Adrenal gland (tissue), 12 donors: Measurements from ENCODE around the gene PRLR. TPM values are rescaled to one million over a fixed set of nuclear protein-coding genes. Genes with fewer than 3 reads are reported as not detected.
A peak's percentile ranks its signal among the peaks of the same experiment; 100 is the strongest.

Experiments
- DNase-seq, 7 donors: peaks; one replicate each; pipeline ENCODE4 v3.0.0-alpha.2; 2019 to 2020
- H3K27ac ChIP-seq, 5 donors: fragments of 200-600 bp; sonication (generic) in 4 of 5; 1 replicate in 3 of 5; 2 replicates in 2 of 5; pipeline versions ENCODE4 v1.5.1 to v1.8.0; 2016 to 2020; ENCODE audit warnings: mild to moderate bottlenecking in 1 of 5
- H3K27me3 ChIP-seq: fragments of 200-600 bp; 2 replicates; pipeline ENCODE4 v1.8.0; 2021
- H3K36me3 ChIP-seq, 2 donors: fragments of 200-600 bp; replicated peaks in 1 of 2; 1 replicate in 1 of 2; 2 replicates in 1 of 2; pipeline versions ENCODE4 v1.5.1 to v1.8.0; 2018 to 2022
- H3K4me1 ChIP-seq, 2 donors: fragments of 200-600 bp; replicated peaks in 1 of 2; 1 replicate in 1 of 2; 2 replicates in 1 of 2; pipeline versions ENCODE4 v1.5.1 to v1.8.0; 2018 to 2021
- H3K4me3 ChIP-seq, 4 donors: fragments of 200-600 bp; sonication (generic) in 3 of 4; one replicate each; pipeline ENCODE4 v1.5.1; 2016 to 2018
- H3K9me3 ChIP-seq, 3 donors: fragments of 200-600 bp; sonication (generic) in 1 of 3; replicated peaks in 1 of 3; 1 replicate in 2 of 3; 2 replicates in 1 of 3; pipeline versions ENCODE4 v1.5.1 to v1.8.0; 2016 to 2021
- POLR2A ChIP-seq, 2 donors: fragments of 450-650 bp; IDR thresholded peaks; one replicate each; pipeline ENCODE4 v1.6.1; 2017; ENCODE audit warnings: antibody characterized with exemption in 2 of 2, mild to moderate bottlenecking in 2 of 2, moderate library complexity in 1 of 2
- WGBS, 4 donors: extraction: QIAGEN DNeasy Blood & Tissue Kit in 2 of 4; methylation state at CpG; one replicate each; pipeline versions ENCODE4 v1.1.5 to v1.1.7; 2013 to 2017; 5-methylcytosine and 5-hydroxymethylcytosine counted together
- intact Hi-C, 2 donors: fragments of 100-400 bp; cut with DNase I; formaldehyde crosslinking; loops; one replicate each; pipeline versions ENCODE4 v1.14.1 to v1.15.0; 2022 to 2023
- polyA plus RNA-seq, 3 donors: library from polyadenylated mRNA; stranded (reverse); fragments of 200-250 nt in 2 of 3; fragments of 350-450 nt in 1 of 3; fragmentation: Illumina TruSeq in 1 of 3; extraction: RNeasy Lipid Tissue Mini Kit (QIAGEN cat#74804) in 1 of 3; gene quantifications; one replicate each; pipeline ENCODE4 v1.2.3, GENCODE V29; 2013 to 2014
- total RNA-seq, 9 donors: library from RNA; depleted of rRNA in 4 of 9; stranded (reverse); fragments of >200 nt in 4 of 9; fragments of 120-200 nt in 1 of 9; fragmentation: NEBNext Ultra II Directional in 1 of 9; extraction: Animal tissue kit (Norgen Biotek cat#: 25700) in 1 of 9; gene quantifications; one replicate each; pipeline versions ENCODE4 v1.1.0 to v1.2.4, GENCODE V29; 2013 to 2023
- TF ChIP-seq, protein P1 (sequence below), 6 experiments: fragments of 450-650 bp in 4 of 6; fragments of 200-600 bp in 2 of 6; sonication (generic) in 1 of 6; IDR thresholded peaks; 1 replicate in 5 of 6; 2 replicates in 1 of 6; pipeline versions ENCODE4 v1.5.1 to v1.8.0; 2016 to 2021; ENCODE audit warnings: antibody characterized with exemption in 6 of 6, mild to moderate bottlenecking in 2 of 6, moderate library complexity in 1 of 6
- donor health status: healthy with polysubstance abuse.
- donor health status: Bipolar disorder and iron deficiency.
- donor health status: DM: yes; HTN: yes; CAD: no.
- donor health status: DM: no; HTN: no; CAD: no.
- donor health status: DM: no; HTN: no; CAD: no.
- donor health status: DM: yes; HTN: yes; CAD: no.

PRLR gene
- total and polyA plus RNA-seq, 12 donors = 2.1 to 149 (median 74.1) TPM

DNA sequence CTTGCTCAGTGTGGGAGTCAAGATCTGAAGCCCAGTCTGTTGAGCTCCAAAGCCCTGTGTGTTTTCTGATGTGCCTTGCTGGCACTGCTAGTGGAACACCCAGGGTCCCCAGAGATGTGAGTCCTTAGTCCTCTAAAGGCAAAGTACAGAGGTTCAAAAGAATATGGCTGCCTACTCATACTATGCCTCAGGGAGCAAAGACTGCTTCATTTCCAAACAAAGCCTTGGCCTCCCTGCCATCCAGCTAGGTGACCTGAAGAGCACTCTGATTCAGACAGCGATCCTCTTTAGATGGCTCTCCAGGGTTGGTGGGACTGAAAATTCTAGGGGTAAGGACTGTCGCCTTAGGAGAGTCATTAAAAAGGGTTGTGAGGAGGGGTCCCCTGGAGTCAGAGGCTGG lies 2.0 kb downstream of the PRLR start:
- no peaks in the 10 kb centered on the region for H3K36me3 ChIP-seq
- no peaks in the 10 kb centered on the region for H3K9me3 ChIP-seq
- 25 to 33% (median 32%) methylated on average over 2 of the region's 2 CpGs for WGBS, 4 donors
- H3K4me1 ChIP-seq = peaks cover 37 to 57% of the 10 kb centered on the region in 2 donors
- DNase-seq = peak in 2 of 7 donors; percentile 26 to 30
- intact Hi-C loops = no loop called here
- no peak for TF ChIP-seq POLR2A (IDR thresholded peaks at IDR 0.05)
- TF ChIP-seq, protein P1, sequence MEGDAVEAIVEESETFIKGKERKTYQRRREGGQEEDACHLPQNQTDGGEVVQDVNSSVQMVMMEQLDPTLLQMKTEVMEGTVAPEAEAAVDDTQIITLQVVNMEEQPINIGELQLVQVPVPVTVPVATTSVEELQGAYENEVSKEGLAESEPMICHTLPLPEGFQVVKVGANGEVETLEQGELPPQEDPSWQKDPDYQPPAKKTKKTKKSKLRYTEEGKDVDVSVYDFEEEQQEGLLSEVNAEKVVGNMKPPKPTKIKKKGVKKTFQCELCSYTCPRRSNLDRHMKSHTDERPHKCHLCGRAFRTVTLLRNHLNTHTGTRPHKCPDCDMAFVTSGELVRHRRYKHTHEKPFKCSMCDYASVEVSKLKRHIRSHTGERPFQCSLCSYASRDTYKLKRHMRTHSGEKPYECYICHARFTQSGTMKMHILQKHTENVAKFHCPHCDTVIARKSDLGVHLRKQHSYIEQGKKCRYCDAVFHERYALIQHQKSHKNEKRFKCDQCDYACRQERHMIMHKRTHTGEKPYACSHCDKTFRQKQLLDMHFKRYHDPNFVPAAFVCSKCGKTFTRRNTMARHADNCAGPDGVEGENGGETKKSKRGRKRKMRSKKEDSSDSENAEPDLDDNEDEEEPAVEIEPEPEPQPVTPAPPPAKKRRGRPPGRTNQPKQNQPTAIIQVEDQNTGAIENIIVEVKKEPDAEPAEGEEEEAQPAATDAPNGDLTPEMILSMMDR (IDR thresholded peaks at IDR 0.05) = no peak
- peak overlapping the region in 1 of 4 donors; percentile 24 for H3K4me3 ChIP-seq
- H3K27me3 ChIP-seq = no peaks in the 10 kb centered on the region
- H3K27ac ChIP-seq = peak overlapping the region in 3 of 5 donors; percentile 13 to 67 (median 36)

DNA sequence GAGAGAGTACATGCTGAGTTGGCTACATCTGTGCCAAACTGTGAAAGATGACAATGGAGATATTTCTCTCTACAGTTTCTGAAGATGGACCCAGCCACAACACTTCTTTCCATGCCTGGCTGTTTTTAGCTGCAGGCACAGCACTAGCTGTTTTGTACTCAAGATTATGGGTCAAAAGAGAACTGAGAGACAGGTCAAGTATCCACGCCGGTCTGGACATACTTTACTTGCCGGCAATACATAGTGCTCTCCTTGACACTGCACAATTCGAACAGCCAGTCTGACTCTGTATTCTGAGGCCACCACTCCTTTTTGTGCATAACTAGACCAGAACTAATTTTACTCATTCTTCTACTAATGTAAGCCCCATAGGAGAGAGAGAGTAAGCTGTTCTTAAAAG lies 2.6 kb downstream of the PRLR start:
- Histone ChIP-seq H3K4me1 (peaks cover 37 to 58% of the 10 kb centered on the region in 2 donors), H3K27me3 (no peaks in the 10 kb centered on the region), H3K36me3 (no peaks in the 10 kb centered on the region), H3K27ac (no peak overlapping the region), H3K4me3 (peak overlapping the region in 1 of 4 donors; percentile 24), H3K9me3 (no peaks in the 10 kb centered on the region)
- 65 to 75% (median 70%) methylated on average over 4 of the region's 4 CpGs for WGBS, 4 donors
- no peak for TF ChIP-seq POLR2A (IDR thresholded peaks at IDR 0.05)
- TF ChIP-seq, protein P1 (IDR thresholded peaks at IDR 0.05) = no peak
- intact Hi-C loops = no loop called here
- DNase-seq = no peak

DNA sequence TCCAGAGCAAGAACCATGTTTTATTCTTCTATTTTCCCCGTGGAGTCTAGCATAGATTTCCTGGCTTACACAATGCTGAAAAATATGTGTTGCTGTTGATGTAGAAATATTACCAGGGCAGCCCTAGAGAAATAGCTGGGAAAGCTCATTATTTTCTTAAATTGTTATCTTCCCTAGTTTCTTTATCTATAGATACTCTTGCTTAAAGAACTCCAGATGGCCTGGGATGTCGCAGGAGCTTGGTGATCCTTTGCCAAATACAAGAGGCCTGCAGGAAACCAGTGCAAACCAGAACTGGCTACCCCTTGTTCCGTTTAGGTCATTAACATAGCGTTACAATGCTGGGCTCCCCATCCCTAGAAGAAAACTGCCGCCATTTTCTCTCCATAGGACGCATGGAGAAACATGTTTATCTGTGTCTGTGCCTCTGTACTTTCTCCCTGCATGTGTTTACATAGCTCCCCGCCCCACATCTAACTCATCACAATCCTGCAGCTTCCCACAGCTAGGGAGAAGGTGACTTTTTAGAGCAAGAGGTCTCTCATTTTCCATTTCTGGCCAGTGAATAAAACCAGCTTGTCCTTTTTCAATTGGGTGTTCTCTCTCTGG lies 6.4 kb downstream of the PRLR start:
- 78 to 82% (median 80%) methylated on average over 7 of the region's 7 CpGs for WGBS, 4 donors
- H3K4me1 ChIP-seq = peaks cover 20 to 39% of the 10 kb centered on the region in 2 donors
- no peaks in the 10 kb centered on the region for H3K9me3 ChIP-seq
- no peak overlapping the region for H3K27ac ChIP-seq
- intact Hi-C loops = no loop called here
- H3K36me3 ChIP-seq = no peaks in the 10 kb centered on the region
- H3K4me3 ChIP-seq = no peak overlapping the region
- DNase-seq = no peak
- no peaks in the 10 kb centered on the region for H3K27me3 ChIP-seq
- no peak for TF ChIP-seq POLR2A (IDR thresholded peaks at IDR 0.05)
- TF ChIP-seq, protein P1 (IDR thresholded peaks at IDR 0.05) = no peak

DNA sequence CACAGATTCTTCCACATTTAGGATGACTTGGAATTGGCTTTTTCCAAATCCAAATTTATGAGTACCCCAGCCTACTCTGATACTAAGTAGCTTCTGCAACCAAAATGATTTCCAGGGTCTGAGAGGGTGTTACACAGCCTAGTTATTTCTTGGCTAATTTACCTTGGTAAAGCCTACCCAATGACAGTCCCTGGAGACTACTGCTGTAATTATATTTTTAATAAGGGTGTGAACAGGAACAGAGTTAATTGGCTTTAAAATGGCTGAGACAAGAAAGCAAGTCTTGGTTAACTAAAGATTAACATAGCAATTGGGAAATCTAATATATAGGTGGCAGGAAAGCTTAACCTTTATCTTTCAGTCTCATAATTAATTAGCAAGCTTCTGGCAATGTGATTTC lies 9.3 kb downstream of the PRLR start:
- H3K36me3 ChIP-seq = no peaks in the 10 kb centered on the region
- no peak for DNase-seq
- no peaks in the 10 kb centered on the region for H3K27me3 ChIP-seq
- intact Hi-C loops = no loop called here
- no peak overlapping the region for H3K4me3 ChIP-seq
- no peaks in the 10 kb centered on the region for H3K9me3 ChIP-seq
- TF ChIP-seq, protein P1 (IDR thresholded peaks at IDR 0.05) = no peak
- TF ChIP-seq POLR2A (IDR thresholded peaks at IDR 0.05) = no peak
- peaks cover 1 to 17% of the 10 kb centered on the region in 2 donors for H3K4me1 ChIP-seq
- no peak overlapping the region for H3K27ac ChIP-seq
